ENCODE measurements around the gene IL1R2. TPM values are rescaled to one million over a fixed set of nuclear protein-coding genes. Genes with fewer than 3 reads are reported as not detected.
A peak's percentile ranks its signal among the peaks of the same experiment; 100 is the strongest.

IL1R2 gene
- total RNA-seq, 6 experiments from 2014 or later: 5.5 to 22.8 (median 12.3) TPM

GRCh38 chr2:102061286-102061699, 69.5 kb downstream of the IL1R2 start:
- TF ChIP-seq CTCF (IDR thresholded peaks at IDR 0.05) (no peak), POLR2A (IDR thresholded peaks at IDR 0.05) (no peak)
- WGBS (ENCODE audit: insufficient coverage, low coverage, low lambda C conversion rate, missing lambda C conversion rate): 80% methylated on average over 2 of the region's 7 CpGs
- Histone ChIP-seq H3K27me3 (no peaks in the 10 kb centered on the region), H3K36me3 (no peaks in the 10 kb centered on the region), H3K4me1 (peaks cover 0 to 72% (median 33%) of the 10 kb centered on the region in 4 donors), H3K9me3 (peaks cover 0 to 9% (median 2%) of the 10 kb centered on the region in 4 donors), H3K4me3 (no peak overlapping the region), H3K27ac (peak overlapping the region in 2 of 3 donors; percentile 29 to 91)
- intact Hi-C loops (cut with DNase I): no loop called here
- DNase-seq (no peak), ATAC-seq (no peak)

- ATAC-seq: no peak
- TF ChIP-seq POLR2A (IDR thresholded peaks at IDR 0.05) (no peak), CTCF (IDR thresholded peaks at IDR 0.05) (no peak)
- WGBS (ENCODE audit: insufficient coverage, low coverage, low lambda C conversion rate, missing lambda C conversion rate): 70% methylated on average over 8 of the region's 8 CpGs
Measured at GRCh38 chr2:102061962-102062795, 70.4 kb downstream of the IL1R2 start.

GRCh38 chr2:102062802-102063201, 71.0 kb downstream of the IL1R2 start:
- DNase-seq: no peak
- intact Hi-C loops (cut with DNase I): no loop called here
- Histone ChIP-seq H3K27ac (peak overlapping the region in 2 of 3 donors; percentile 75 to 94), H3K9me3 (peaks cover 0 to 9% (median 2%) of the 10 kb centered on the region in 4 donors), H3K36me3 (no peaks in the 10 kb centered on the region), H3K4me1 (peaks cover 0 to 64% (median 33%) of the 10 kb centered on the region in 4 donors), H3K4me3 (no peak overlapping the region), H3K27me3 (no peaks in the 10 kb centered on the region)
- TF ChIP-seq POLR2A (IDR thresholded peaks at IDR 0.05) (no peak), CTCF (IDR thresholded peaks at IDR 0.05) (no peak)
- ATAC-seq: no peak
- WGBS (ENCODE audit: insufficient coverage, low coverage, low lambda C conversion rate, missing lambda C conversion rate): 33% methylated on average over 2 of the region's 3 CpGs

More at GRCh38 chr2:102061962-102062795, 70.4 kb downstream of the IL1R2 start:
- peak overlapping the region in 2 of 3 donors; percentile 75 to 94 for H3K27ac ChIP-seq
- H3K4me3 ChIP-seq: no peak overlapping the region
- peaks cover 0 to 9% (median 2%) of the 10 kb centered on the region in 4 donors for H3K9me3 ChIP-seq
- no peak for DNase-seq
- intact Hi-C loops (cut with DNase I): no loop called here
- H3K4me1 ChIP-seq: peaks cover 0 to 65% (median 35%) of the 10 kb centered on the region in 4 donors
- no peaks in the 10 kb centered on the region for H3K27me3 ChIP-seq
- H3K36me3 ChIP-seq: no peaks in the 10 kb centered on the region

GRCh38 chr2:102063487-102063911, 71.7 kb downstream of the IL1R2 start:
- no peak for TF ChIP-seq CTCF (IDR thresholded peaks at IDR 0.05)
- no peak for TF ChIP-seq POLR2A (IDR thresholded peaks at IDR 0.05)
- intact Hi-C loops (cut with DNase I): no loop called here
- H3K9me3 ChIP-seq: peaks cover 0 to 9% (median 2%) of the 10 kb centered on the region in 4 donors
- no peak overlapping the region for H3K4me3 ChIP-seq
- peak overlapping the region; percentile 69 to 94 (median 75) for H3K27ac ChIP-seq
- ATAC-seq (peak; percentile 38 to 63 (median 47)), DNase-seq (peak in 1 of 3 donors; percentile 56)
- 53% methylated on average over 6 of the region's 6 CpGs for WGBS (ENCODE audit: insufficient coverage, low coverage, low lambda C conversion rate, missing lambda C conversion rate)
- no peaks in the 10 kb centered on the region for H3K36me3 ChIP-seq
- peaks cover 0 to 58% (median 30%) of the 10 kb centered on the region in 4 donors for H3K4me1 ChIP-seq
- no peaks in the 10 kb centered on the region for H3K27me3 ChIP-seq

All from right lobe of liver (tissue), 6 donors.